Measurements from ENCODE around the gene GAP43.

Gene GAP43

DNA sequence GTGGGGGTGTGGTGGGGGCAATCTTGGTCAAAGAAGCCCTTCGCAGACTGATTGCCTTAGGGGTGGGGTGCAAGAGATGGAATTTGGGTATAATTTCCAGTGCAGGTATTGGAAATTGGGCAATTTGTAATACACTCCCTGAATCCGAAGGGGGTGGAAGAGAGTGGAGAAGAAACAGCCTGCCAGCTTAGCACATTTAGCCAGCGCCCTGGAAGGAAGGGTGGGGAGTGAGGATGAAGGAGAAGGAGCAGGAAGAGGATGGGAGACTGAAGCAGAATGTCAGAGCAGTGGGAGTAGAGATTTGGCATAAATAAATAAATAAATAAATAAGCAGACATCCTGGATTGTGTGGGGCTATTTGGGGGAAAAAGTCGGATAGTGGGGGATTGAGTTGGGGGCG lies 1.6 kb downstream of the GAP43 start:
- Histone ChIP-seq H2AFZ (no peak overlapping the region), H3K27me3 (ENCODE audit: control insufficient read depth, insufficient read depth, low read length) (no peaks in the 10 kb centered on the region), H3K27ac (no peak overlapping the region), H3K79me2 (no peaks in the 10 kb centered on the region), H3K9ac (no peak overlapping the region), H3K9me3 (ENCODE audit: control insufficient read depth, low read length) (no peaks in the 10 kb centered on the region), H3K4me2 (ENCODE audit: low read length) (no peak overlapping the region), H3K4me1 (no peaks in the 10 kb centered on the region), H3K4me3 (ENCODE audit: low read depth, low read length) (no peak overlapping the region), H3K36me3 (ENCODE audit: control insufficient read depth, insufficient read depth, low read length) (no peaks in the 10 kb centered on the region)
- TF ChIP-seq CTCF (IDR thresholded peaks at IDR 0.05), result no peak

- H3K79me2 ChIP-seq, result no peaks in the 10 kb centered on the region
- H3K4me3 ChIP-seq (ENCODE audit: low read depth, low read length), result no peak overlapping the region
- H3K9me3 ChIP-seq (ENCODE audit: control insufficient read depth, low read length), result no peaks in the 10 kb centered on the region
- no peak overlapping the region for H3K4me2 ChIP-seq (ENCODE audit: low read length)
- H3K4me1 ChIP-seq, result no peaks in the 10 kb centered on the region
- H3K27me3 ChIP-seq (ENCODE audit: control insufficient read depth, insufficient read depth, low read length), result no peaks in the 10 kb centered on the region
- no peak overlapping the region for H2AFZ ChIP-seq
- TF ChIP-seq CTCF (IDR thresholded peaks at IDR 0.05), result no peak
- no peak overlapping the region for H3K9ac ChIP-seq
- no peak overlapping the region for H3K27ac ChIP-seq
- H3K36me3 ChIP-seq (ENCODE audit: control insufficient read depth, insufficient read depth, low read length), result no peaks in the 10 kb centered on the region
These were observed 2.7 kb downstream of the GAP43 start for GRCh38 chr3:115626006-115626409.

DNA sequence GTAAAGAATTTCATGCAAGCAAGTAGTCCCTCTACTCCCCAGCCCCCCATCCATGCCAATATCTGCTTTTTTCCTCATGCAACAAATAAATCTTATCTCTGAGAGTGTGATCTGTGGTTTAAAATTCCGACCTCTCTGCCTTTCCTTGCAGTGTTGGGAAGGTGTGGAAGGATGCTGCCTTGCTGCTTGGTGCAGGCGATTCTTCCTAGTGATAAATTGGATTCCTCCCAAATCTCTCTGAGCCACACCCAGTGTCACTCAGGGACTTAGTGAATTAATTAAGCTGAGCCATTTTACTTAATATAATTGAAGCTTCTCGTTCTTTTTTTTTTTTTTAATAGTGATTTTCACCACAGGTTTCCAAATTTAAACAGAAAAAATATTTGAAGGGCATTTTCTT lies 3.4 kb downstream of the GAP43 start:
- Histone ChIP-seq H3K27me3 (ENCODE audit: control insufficient read depth, insufficient read depth, low read length) (no peaks in the 10 kb centered on the region), H3K36me3 (ENCODE audit: control insufficient read depth, insufficient read depth, low read length) (no peaks in the 10 kb centered on the region), H3K9ac (no peak overlapping the region), H3K4me2 (ENCODE audit: low read length) (no peak overlapping the region), H2AFZ (no peak overlapping the region), H3K9me3 (ENCODE audit: control insufficient read depth, low read length) (no peaks in the 10 kb centered on the region), H3K4me1 (no peaks in the 10 kb centered on the region), H3K27ac (no peak overlapping the region), H3K4me3 (ENCODE audit: low read depth, low read length) (no peak overlapping the region), H3K79me2 (no peaks in the 10 kb centered on the region)
- no peak for TF ChIP-seq CTCF (IDR thresholded peaks at IDR 0.05)

DNA sequence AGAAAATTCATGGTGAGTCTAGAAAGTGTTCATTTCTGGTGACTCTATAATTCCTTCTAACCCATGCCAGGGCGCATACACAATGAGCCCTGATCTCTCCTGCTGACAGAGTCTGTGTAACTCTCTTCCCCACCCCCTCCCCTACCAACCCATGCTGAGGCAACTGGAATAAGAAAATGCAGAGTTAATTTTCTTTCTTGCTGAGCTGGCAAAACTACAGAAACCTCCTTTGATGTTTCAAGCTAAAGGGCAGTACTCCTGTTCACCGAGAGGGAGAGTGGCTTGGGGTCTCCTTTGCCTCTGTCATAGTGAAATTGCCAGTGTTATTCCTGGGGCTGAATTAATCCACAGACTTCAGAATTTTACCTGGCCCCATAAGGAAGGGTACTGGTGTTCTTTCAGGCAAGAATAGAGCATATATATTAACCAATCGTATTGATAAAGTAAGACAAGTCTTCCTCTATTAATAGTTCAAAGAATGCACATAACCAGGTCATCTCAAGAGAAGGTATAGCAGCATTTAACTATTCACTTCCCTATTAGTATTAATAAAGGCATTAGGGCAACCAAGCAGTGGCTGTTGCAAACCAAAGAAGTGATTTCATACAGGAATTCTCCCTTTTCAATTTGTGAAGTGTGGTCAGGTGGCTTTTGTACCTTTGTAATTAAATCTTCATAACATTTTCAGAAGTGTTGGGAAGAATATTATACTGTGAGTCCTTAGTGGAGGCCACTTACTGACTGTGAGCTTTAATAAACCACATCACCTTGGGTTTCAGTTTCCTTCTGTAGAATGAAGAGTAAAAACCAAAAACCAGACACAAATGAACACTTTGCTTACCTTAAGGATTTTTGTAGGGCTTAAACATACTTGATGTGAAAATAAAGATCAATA lies 4.1 kb downstream of the GAP43 start:
- no peak for TF ChIP-seq CTCF (IDR thresholded peaks at IDR 0.05)
- Histone ChIP-seq H3K4me2 (ENCODE audit: low read length) (no peak overlapping the region), H2AFZ (no peak overlapping the region), H3K9ac (no peak overlapping the region), H3K79me2 (no peaks in the 10 kb centered on the region), H3K27me3 (ENCODE audit: control insufficient read depth, insufficient read depth, low read length) (no peaks in the 10 kb centered on the region), H3K36me3 (ENCODE audit: control insufficient read depth, insufficient read depth, low read length) (no peaks in the 10 kb centered on the region), H3K4me3 (ENCODE audit: low read depth, low read length) (no peak overlapping the region), H3K27ac (no peak overlapping the region), H3K4me1 (no peaks in the 10 kb centered on the region), H3K9me3 (ENCODE audit: control insufficient read depth, low read length) (no peaks in the 10 kb centered on the region)

DNA sequence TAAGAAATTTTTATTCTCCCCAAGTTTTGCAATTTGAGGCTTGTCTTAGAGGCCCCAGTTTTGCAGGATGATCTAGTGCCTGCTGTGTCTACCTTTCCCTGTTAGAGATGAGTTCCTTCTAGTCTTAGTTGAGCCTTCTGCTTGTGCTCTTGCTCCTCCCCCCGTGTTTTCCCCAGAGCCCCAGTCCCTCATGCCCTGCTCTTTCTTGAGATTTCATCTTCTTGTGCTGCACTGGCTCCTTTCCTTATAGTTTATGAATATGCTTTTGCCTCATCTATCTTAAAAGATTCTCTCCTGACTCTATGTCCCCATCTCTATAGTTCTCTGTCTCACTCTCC lies 4.7 kb downstream of the GAP43 start:
- Histone ChIP-seq H3K9me3 (ENCODE audit: control insufficient read depth, low read length) (no peaks in the 10 kb centered on the region), H3K4me3 (ENCODE audit: low read depth, low read length) (no peak overlapping the region), H3K27me3 (ENCODE audit: control insufficient read depth, insufficient read depth, low read length) (no peaks in the 10 kb centered on the region), H3K27ac (no peak overlapping the region), H3K9ac (no peak overlapping the region), H3K4me1 (no peaks in the 10 kb centered on the region), H3K4me2 (ENCODE audit: low read length) (no peak overlapping the region), H3K79me2 (no peaks in the 10 kb centered on the region), H3K36me3 (ENCODE audit: control insufficient read depth, insufficient read depth, low read length) (no peaks in the 10 kb centered on the region), H2AFZ (no peak overlapping the region)
- TF ChIP-seq CTCF (IDR thresholded peaks at IDR 0.05), result no peak
